Neural crest cell (in vitro differentiated cells): Measurements from ENCODE around the gene SNUPN. TPM values are rescaled to one million over a fixed set of nuclear protein-coding genes. Genes with fewer than 3 reads are reported as not detected.
"Not testable (repeated sequence)": the region's sequence is repeated elsewhere in the genome, so short reads cannot be mapped to it uniquely, and the experiment has no call there.

Experiments used
- DNase-seq: peaks from one replicate; pipeline ENCODE4 v3.0.0; 2021; ENCODE audit warnings: low read depth, mixed read lengths, low spot score
- H3K27ac Mint-ChIP-seq: one replicate; pipeline ENCODE4 v1.8.0; 2021; ENCODE audit warnings: mild to moderate bottlenecking, mixed read lengths; ENCODE audit not compliant: unreplicated experiment
- H3K27me3 Mint-ChIP-seq: 2 replicates; pipeline ENCODE4 v1.8.0; 2021; ENCODE audit warnings: low read depth, mild to moderate bottlenecking, mixed read lengths
- H3K36me3 Mint-ChIP-seq: 2 replicates; pipeline ENCODE4 v1.8.0; 2021; ENCODE audit warnings: low read depth, mild to moderate bottlenecking, mixed read lengths
- H3K4me1 Mint-ChIP-seq: 2 replicates; pipeline ENCODE4 v1.8.0; 2021; ENCODE audit warnings: mixed read lengths
- H3K4me3 Mint-ChIP-seq: one replicate; pipeline ENCODE4 v1.8.0; 2021; ENCODE audit warnings: mild to moderate bottlenecking, mixed read lengths
- H3K9me3 Mint-ChIP-seq: 2 replicates; pipeline ENCODE4 v1.8.0; 2021; ENCODE audit warnings: mixed read lengths
- CTCF ChIP-seq: fragments of 200-600 bp; sonication (generic); conservative IDR thresholded peaks from 2 replicates; pipeline ENCODE4 v1.5.0; 2021; ENCODE audit warnings: antibody characterized with exemption, mild to moderate bottlenecking
- total RNA-seq: library from RNA; stranded (reverse); gene quantifications from 2 replicates; pipeline ENCODE4 v1.2.1, GENCODE V29; 2021

SNUPN gene
- total RNA-seq, 1 donor from 2014 or later: 21.3 TPM

GRCh38 chr15:75570126-75570845 is 55.2 kb downstream of the SNUPN start:
- Mint-ChIP-seq H3K27me3 (no peaks in the 10 kb centered on the region), H3K27ac (no peak overlapping the region), H3K4me1 (peaks cover 15% of the 10 kb centered on the region), H3K9me3 (no peaks in the 10 kb centered on the region), H3K4me3 (no peak overlapping the region), H3K36me3 (peaks cover 5% of the 10 kb centered on the region)
- DNase-seq: no peak
- TF ChIP-seq CTCF: no peak

DNA sequence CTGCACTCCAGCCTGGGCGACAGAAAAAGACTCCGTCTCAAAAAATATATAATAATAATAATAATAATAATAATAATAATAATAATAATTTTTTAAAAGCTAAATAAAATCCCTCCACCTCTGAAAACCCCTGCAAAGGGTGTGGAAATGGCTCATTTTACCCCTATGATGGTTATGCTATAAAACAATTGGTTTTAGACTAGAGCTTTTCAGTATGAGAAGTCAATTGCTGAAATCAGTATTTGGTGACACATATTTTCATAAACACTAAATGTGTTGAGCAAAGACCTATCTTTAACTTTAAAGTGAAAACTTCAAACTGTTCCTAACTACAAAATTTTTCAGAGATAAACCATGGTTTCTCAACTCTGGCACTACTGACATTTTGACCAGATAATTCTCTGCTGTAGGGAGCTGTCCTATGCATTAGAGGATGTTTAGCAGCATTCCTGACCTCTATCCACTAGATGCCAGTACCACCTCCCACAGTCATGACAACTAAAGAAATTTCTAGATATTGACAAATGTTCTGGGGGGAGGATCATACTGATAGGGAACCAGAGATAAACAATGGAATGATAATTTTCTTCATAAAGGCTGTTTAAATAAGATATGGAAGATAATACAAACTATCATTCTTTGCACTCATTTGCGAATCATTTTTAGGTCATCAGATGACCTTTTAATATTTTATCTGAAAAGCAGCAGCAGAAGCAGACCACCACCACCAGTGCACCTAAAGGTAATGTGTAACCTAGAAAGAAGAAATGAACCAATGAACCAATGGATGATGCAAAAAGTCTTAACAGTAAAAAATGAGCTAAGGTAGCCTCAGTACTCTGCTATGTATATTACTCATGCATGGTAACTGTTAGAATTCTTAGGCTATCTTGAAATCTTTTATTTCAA is 60.2 kb downstream of the SNUPN start:
- H3K27me3 Mint-ChIP-seq: no peaks in the 10 kb centered on the region
- no peaks in the 10 kb centered on the region for H3K9me3 Mint-ChIP-seq
- DNase-seq: no peak
- H3K27ac Mint-ChIP-seq: no peak overlapping the region
- H3K4me1 Mint-ChIP-seq: no peaks in the 10 kb centered on the region
- no peak overlapping the region for H3K4me3 Mint-ChIP-seq
- TF ChIP-seq CTCF: no peak
- H3K36me3 Mint-ChIP-seq: peaks cover 8% of the 10 kb centered on the region

DNA sequence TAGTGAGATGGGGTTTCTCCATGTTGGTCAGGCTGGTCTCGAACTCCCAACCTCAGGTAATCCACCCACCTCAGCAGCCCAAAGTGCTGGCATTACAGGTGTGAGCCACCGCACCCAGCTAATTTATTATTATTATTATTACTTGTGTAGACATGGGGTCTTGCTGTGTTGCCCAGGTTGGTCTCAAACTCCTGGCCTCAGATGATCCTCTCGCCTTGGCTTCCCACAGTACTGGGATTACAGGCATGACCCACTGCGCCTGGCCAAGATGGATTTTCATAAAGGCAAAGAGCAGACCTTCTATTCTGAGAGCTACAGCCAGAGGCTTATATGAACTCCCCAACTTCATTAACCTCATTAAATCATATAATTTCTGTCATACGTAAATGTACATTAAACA is 63.6 kb downstream of the SNUPN start:
- peaks cover 4% of the 10 kb centered on the region for H3K4me1 Mint-ChIP-seq
- H3K27ac Mint-ChIP-seq: peak overlapping the region; percentile 4
- peaks cover 2% of the 10 kb centered on the region for H3K9me3 Mint-ChIP-seq
- peaks cover 11% of the 10 kb centered on the region for H3K36me3 Mint-ChIP-seq
- DNase-seq: no peak
- TF ChIP-seq CTCF: no peak
- H3K4me3 Mint-ChIP-seq: no peak overlapping the region
- H3K27me3 Mint-ChIP-seq: no peaks in the 10 kb centered on the region

GRCh38 chr15:75559360-75559759 is 66.2 kb downstream of the SNUPN start:
- not testable (repeated sequence) for DNase-seq, H3K9me3 Mint-ChIP-seq, H3K4me1 Mint-ChIP-seq, H3K27me3 Mint-ChIP-seq, H3K4me3 Mint-ChIP-seq, H3K27ac Mint-ChIP-seq
- peaks cover 11% of the 10 kb centered on the region for H3K36me3 Mint-ChIP-seq

DNA sequence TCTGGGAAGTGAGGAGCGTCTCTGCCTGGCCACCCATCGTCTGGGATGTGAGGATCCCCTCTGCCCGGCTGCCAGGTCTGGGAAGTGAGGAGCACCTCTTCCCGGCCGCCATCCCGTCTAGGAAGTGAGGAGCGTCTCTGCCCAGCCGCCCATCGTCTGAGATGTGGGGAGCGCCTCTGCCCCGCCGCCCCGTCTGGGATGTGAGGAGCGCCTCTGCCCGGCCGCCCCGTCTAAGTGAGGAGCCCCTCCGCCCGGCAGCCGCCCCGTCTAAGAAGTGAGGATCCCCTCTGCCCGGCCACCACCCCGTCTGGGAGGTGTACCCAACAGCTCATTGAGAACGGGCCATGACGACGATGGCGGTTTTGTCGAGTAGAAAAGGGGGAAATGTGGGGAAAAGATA is 66.6 kb downstream of the SNUPN start:
- not testable (repeated sequence) for H3K27ac Mint-ChIP-seq, H3K4me3 Mint-ChIP-seq, H3K9me3 Mint-ChIP-seq, DNase-seq, H3K4me1 Mint-ChIP-seq, H3K27me3 Mint-ChIP-seq
- peaks cover 11% of the 10 kb centered on the region for H3K36me3 Mint-ChIP-seq

DNA sequence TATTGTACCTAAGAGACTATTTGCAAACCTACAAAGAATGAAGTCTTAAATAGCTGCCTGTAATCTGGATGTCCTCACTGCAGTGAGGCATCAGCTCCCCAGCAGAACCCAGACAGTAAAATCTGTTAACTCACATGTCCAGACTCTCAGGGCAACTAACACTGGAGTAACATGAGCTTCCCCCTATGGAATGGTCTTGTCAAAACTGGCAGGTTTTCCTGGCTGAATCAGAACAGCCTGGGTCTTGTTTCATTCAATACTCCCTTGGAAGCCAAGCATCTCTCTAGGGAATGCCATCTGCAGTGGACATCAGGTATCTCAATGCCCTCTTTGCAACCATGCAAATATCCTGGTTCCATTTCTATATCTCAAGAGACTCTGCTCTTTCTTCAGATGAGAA is 70.8 kb downstream of the SNUPN start:
- peaks cover 2% of the 10 kb centered on the region for H3K9me3 Mint-ChIP-seq
- TF ChIP-seq CTCF: no peak
- H3K27ac Mint-ChIP-seq: peak overlapping the region; percentile 67
- no peaks in the 10 kb centered on the region for H3K27me3 Mint-ChIP-seq
- peaks cover 4% of the 10 kb centered on the region for H3K36me3 Mint-ChIP-seq
- peaks cover 8% of the 10 kb centered on the region for H3K4me1 Mint-ChIP-seq
- no peak for DNase-seq
- no peak overlapping the region for H3K4me3 Mint-ChIP-seq
